Nephron (organoid): Measurements from ENCODE around the gene SLC38A1.

Experiments
- H3K27ac Mint-ChIP-seq, 3 experiments: 2 replicates each; pipeline ENCODE4 v1.8.0; 2020; ENCODE audit warnings: mixed read lengths in 3 of 3, mild to moderate bottlenecking in 2 of 3, moderate library complexity in 1 of 3
- H3K27me3 Mint-ChIP-seq: 2 replicates; pipeline ENCODE4 v1.8.0; 2021; ENCODE audit warnings: low read depth, mild to moderate bottlenecking, moderate library complexity, mixed read lengths
- H3K36me3 Mint-ChIP-seq: 2 replicates; pipeline ENCODE4 v1.8.0; 2020; ENCODE audit warnings: low read depth, mixed read lengths
- H3K4me1 Mint-ChIP-seq: 2 replicates; pipeline ENCODE4 v1.8.0; 2020; ENCODE audit warnings: mixed read lengths
- H3K4me3 Mint-ChIP-seq, 3 experiments: 2 replicates each; pipeline ENCODE4 v1.8.0; 2020; ENCODE audit warnings: mild to moderate bottlenecking in 3 of 3, mixed read lengths in 3 of 3, moderate library complexity in 2 of 3
- H3K9me3 Mint-ChIP-seq: 2 replicates; pipeline ENCODE4 v1.8.0; 2020; ENCODE audit warnings: mixed read lengths
- TF ChIP-seq, protein P1 (sequence below), 3 experiments: fragments of 200-600 bp; sonication (generic); IDR thresholded peaks; one replicate each; pipeline ENCODE4 v1.5.0; 2021; ENCODE audit warnings: antibody characterized with exemption in 3 of 3; ENCODE audit not compliant: unreplicated experiment in 3 of 3

SLC38A1 gene

DNA sequence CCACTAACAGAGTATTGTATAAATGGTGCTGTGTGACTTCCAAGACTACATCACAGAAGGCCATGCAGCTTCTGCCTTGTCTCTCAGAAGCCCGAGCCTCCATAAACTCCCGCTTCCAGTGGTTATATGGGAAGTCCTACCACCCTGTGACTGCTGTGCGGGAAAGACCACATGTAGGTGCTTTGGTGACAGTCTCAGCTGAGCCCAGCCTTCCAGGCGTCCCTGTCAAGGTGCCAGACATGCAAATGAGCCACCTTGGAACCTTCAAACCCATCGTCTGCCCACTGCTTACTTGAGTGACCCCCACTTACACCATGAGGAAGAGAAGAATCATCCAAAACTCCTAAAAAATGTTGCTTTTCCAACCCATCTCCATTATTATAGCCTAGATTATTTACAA, 123.0 kb downstream of the SLC38A1 start:
- TF ChIP-seq, protein P1, sequence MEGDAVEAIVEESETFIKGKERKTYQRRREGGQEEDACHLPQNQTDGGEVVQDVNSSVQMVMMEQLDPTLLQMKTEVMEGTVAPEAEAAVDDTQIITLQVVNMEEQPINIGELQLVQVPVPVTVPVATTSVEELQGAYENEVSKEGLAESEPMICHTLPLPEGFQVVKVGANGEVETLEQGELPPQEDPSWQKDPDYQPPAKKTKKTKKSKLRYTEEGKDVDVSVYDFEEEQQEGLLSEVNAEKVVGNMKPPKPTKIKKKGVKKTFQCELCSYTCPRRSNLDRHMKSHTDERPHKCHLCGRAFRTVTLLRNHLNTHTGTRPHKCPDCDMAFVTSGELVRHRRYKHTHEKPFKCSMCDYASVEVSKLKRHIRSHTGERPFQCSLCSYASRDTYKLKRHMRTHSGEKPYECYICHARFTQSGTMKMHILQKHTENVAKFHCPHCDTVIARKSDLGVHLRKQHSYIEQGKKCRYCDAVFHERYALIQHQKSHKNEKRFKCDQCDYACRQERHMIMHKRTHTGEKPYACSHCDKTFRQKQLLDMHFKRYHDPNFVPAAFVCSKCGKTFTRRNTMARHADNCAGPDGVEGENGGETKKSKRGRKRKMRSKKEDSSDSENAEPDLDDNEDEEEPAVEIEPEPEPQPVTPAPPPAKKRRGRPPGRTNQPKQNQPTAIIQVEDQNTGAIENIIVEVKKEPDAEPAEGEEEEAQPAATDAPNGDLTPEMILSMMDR (IDR thresholded peaks at IDR 0.05; ENCODE audit: unreplicated experiment in 3 of 3): no peak
- no peak overlapping the region for H3K4me3 Mint-ChIP-seq
- H3K27ac Mint-ChIP-seq: no peak overlapping the region
- peaks cover 23% of the 10 kb centered on the region for H3K4me1 Mint-ChIP-seq
- H3K27me3 Mint-ChIP-seq: no peaks in the 10 kb centered on the region
- no peaks in the 10 kb centered on the region for H3K9me3 Mint-ChIP-seq
- H3K36me3 Mint-ChIP-seq: no peaks in the 10 kb centered on the region

DNA sequence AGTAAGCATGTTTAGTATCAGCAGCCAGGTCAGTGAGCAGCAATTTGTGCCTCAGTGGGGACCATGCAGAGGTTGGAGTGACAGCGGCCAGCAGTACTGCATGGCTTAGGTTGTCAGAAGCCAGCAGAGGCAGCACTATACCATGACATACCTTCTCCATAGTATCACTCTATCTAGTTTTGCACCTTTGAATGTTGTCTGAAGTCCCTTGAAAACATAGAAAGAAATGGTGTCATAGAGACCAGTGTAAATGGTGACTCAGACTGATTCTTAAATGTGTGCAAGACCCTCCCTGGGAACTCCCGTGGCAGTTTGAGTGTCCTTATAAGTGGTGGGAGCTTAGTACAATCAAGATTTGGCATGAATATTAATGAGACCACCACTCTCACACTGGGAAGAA, 124.4 kb downstream of the SLC38A1 start:
- H3K9me3 Mint-ChIP-seq: no peaks in the 10 kb centered on the region
- H3K4me1 Mint-ChIP-seq: peaks cover 11% of the 10 kb centered on the region
- TF ChIP-seq, protein P1 (IDR thresholded peaks at IDR 0.05; ENCODE audit: unreplicated experiment in 3 of 3): no peak
- H3K4me3 Mint-ChIP-seq: no peak overlapping the region
- H3K27me3 Mint-ChIP-seq: no peaks in the 10 kb centered on the region
- no peaks in the 10 kb centered on the region for H3K36me3 Mint-ChIP-seq
- H3K27ac Mint-ChIP-seq: no peak overlapping the region

- Mint-ChIP-seq H3K36me3 (no peaks in the 10 kb centered on the region), H3K27me3 (peaks cover 3% of the 10 kb centered on the region), H3K27ac (no peak overlapping the region), H3K4me3 (no peak overlapping the region), H3K4me1 (peaks cover 13% of the 10 kb centered on the region), H3K9me3 (no peaks in the 10 kb centered on the region)
- TF ChIP-seq, protein P1 (IDR thresholded peaks at IDR 0.05; ENCODE audit: unreplicated experiment in 3 of 3): no peak
These were observed 132.6 kb downstream of the SLC38A1 start for GRCh38 chr12:46136249-46136648.

GRCh38 chr12:46135750-46136149, 133.1 kb downstream of the SLC38A1 start:
- TF ChIP-seq, protein P1 (IDR thresholded peaks at IDR 0.05; ENCODE audit: unreplicated experiment in 3 of 3): no peak
- H3K27me3 Mint-ChIP-seq: peaks cover 3% of the 10 kb centered on the region
- H3K9me3 Mint-ChIP-seq: no peaks in the 10 kb centered on the region
- H3K27ac Mint-ChIP-seq: no peak overlapping the region
- no peak overlapping the region for H3K4me3 Mint-ChIP-seq
- H3K36me3 Mint-ChIP-seq: no peaks in the 10 kb centered on the region
- H3K4me1 Mint-ChIP-seq: peaks cover 13% of the 10 kb centered on the region

DNA sequence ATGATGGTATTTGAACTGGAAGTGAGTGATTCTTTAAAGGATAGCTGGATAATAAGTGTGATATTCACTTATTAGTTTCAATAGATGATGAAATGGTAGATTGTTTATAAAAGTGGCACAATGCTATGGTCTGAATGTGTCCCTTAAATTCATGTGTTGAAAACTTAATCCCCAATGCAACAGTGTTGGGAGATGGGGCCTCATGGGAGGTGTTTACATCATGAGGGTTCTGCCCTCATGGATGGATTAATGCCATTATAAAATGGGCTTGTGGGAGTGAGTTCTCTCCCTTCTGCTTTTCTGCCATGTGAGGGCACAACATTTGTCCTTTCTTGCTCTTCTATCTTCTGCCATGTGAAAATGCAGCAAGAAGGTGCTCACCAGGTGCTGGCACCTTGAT, 134.0 kb downstream of the SLC38A1 start:
- H3K27ac Mint-ChIP-seq: peak overlapping the region in 2 of 3 experiments; percentile 8 to 16
- H3K27me3 Mint-ChIP-seq: peaks cover 3% of the 10 kb centered on the region
- H3K4me1 Mint-ChIP-seq: peaks cover 13% of the 10 kb centered on the region
- H3K4me3 Mint-ChIP-seq: no peak overlapping the region
- no peaks in the 10 kb centered on the region for H3K9me3 Mint-ChIP-seq
- TF ChIP-seq, protein P1 (IDR thresholded peaks at IDR 0.05; ENCODE audit: unreplicated experiment in 3 of 3): no peak
- H3K36me3 Mint-ChIP-seq: no peaks in the 10 kb centered on the region

GRCh38 chr12:46134205-46134811, 134.5 kb downstream of the SLC38A1 start:
- no peak overlapping the region for H3K4me3 Mint-ChIP-seq
- H3K36me3 Mint-ChIP-seq: no peaks in the 10 kb centered on the region
- H3K9me3 Mint-ChIP-seq: no peaks in the 10 kb centered on the region
- H3K27ac Mint-ChIP-seq: peak overlapping the region; percentile 8 to 26 (median 16)
- H3K27me3 Mint-ChIP-seq: peaks cover 3% of the 10 kb centered on the region
- peaks cover 13% of the 10 kb centered on the region for H3K4me1 Mint-ChIP-seq
- TF ChIP-seq, protein P1 (IDR thresholded peaks at IDR 0.05; ENCODE audit: unreplicated experiment in 3 of 3): no peak
